GM20000 (cell line): Measurements from ENCODE around the gene ELK4.

ENCODE experiments used
- DNase-seq: peaks from one replicate; pipeline ENCODE4 v3.0.0; 2012; ENCODE audit warnings: low spot score
- CTCF ChIP-seq: IDR thresholded peaks from 2 replicates; pipeline ENCODE4 v1.5.1; 2012; ENCODE audit warnings: mild to moderate bottlenecking, control low read depth; ENCODE audit errors: extremely low read depth, missing control alignments

ELK4 gene

GRCh38 chr1:205580140-205580922 is 51.5 kb downstream of the ELK4 start:
- no peak for DNase-seq
- TF ChIP-seq CTCF: no peak

- DNase-seq: no peak
- TF ChIP-seq CTCF: no peak
Measured at GRCh38 chr1:205579711-205580110, 52.1 kb downstream of the ELK4 start.

- no peak for DNase-seq
Measured at GRCh38 chr1:205578780-205579571, 52.8 kb downstream of the ELK4 start.

GRCh38 chr1:205577874-205578658 is 53.7 kb downstream of the ELK4 start:
- no peak for DNase-seq
- TF ChIP-seq CTCF: no peak

More at GRCh38 chr1:205578780-205579571, 52.8 kb downstream of the ELK4 start:
- no peak for TF ChIP-seq CTCF

- no peak for TF ChIP-seq CTCF
- no peak for DNase-seq
Measured at GRCh38 chr1:205576805-205577761, 54.7 kb downstream of the ELK4 start.

- TF ChIP-seq CTCF: no peak
- no peak for DNase-seq
Measured at GRCh38 chr1:205576011-205576410, 55.8 kb downstream of the ELK4 start.
